CD4-positive, alpha-beta memory T cell (primary cell): ENCODE data around the gene FBLN2. TPM values are rescaled to one million over a fixed set of nuclear protein-coding genes. Genes with fewer than 3 reads are reported as not detected.

ENCODE experiments used
- CTCF ChIA-PET: fragments of 350-600 bp; sonication (Branson Sonifier 250); formaldehyde crosslinking; loops from one replicate; lab custom pipeline; 2021; ENCODE audit warnings: inconsistent platforms; ENCODE audit not compliant: partially characterized antibody; lab: Charles Lee
- POLR2A ChIA-PET: fragments of 350-600 bp; sonication (Branson Sonifier 250); formaldehyde crosslinking; loops from one replicate; lab custom pipeline; 2021; ENCODE audit not compliant: partially characterized antibody; lab: Charles Lee
- DNase-seq, 5 donors: peaks; one replicate each; pipeline versions ENCODE4 v3.0.0 to v3.0.0-alpha.2; 2020 to 2022; ENCODE audit warnings: mixed read lengths in 1 of 5
- H3K27ac ChIP-seq: one replicate; pipeline ENCODE4 v1.7.0; 2013; ENCODE audit warnings: low read depth, low read length
- H3K27me3 ChIP-seq: 2 replicates; pipeline ENCODE4 v1.7.0; 2013; ENCODE audit warnings: mild to moderate bottlenecking, low read length, moderate library complexity; ENCODE audit not compliant: insufficient read depth
- H3K36me3 ChIP-seq: 2 replicates; pipeline ENCODE4 v1.7.0; 2013; ENCODE audit warnings: mild to moderate bottlenecking, low read length, moderate library complexity; ENCODE audit not compliant: insufficient read depth
- H3K4me1 ChIP-seq: 2 replicates; pipeline ENCODE4 v1.7.0; 2013; ENCODE audit warnings: mild to moderate bottlenecking, low read length, moderate library complexity; ENCODE audit not compliant: insufficient read depth
- H3K4me3 ChIP-seq, 2 donors: one replicate each; pipeline ENCODE4 v1.7.0; 2013; ENCODE audit warnings: low read length in 2 of 2, mild to moderate bottlenecking in 1 of 2
- H3K9me3 ChIP-seq, 2 donors: one replicate each; pipeline ENCODE4 v1.7.0; 2013; ENCODE audit warnings: low read length in 2 of 2, control low read depth in 1 of 2; ENCODE audit not compliant: control insufficient read depth in 1 of 2
- H3K27ac Mint-ChIP-seq, 7 donors: one replicate each; pipeline ENCODE4 v1.8.0; 2020 to 2021; ENCODE audit warnings: mixed read lengths in 7 of 7, mild to moderate bottlenecking in 6 of 7, inconsistent platforms in 3 of 7, moderate library complexity in 3 of 7
- H3K27me3 Mint-ChIP-seq, 2 donors: one replicate each; pipeline ENCODE4 v1.8.0; 2020 to 2021; ENCODE audit warnings: mixed read lengths in 2 of 2
- H3K36me3 Mint-ChIP-seq, 2 donors: one replicate each; pipeline ENCODE4 v1.8.0; 2020 to 2021; ENCODE audit warnings: mixed read lengths in 2 of 2, inconsistent platforms in 1 of 2, mild to moderate bottlenecking in 1 of 2
- H3K4me1 Mint-ChIP-seq, 4 donors: one replicate each; pipeline ENCODE4 v1.8.0; 2020 to 2021; ENCODE audit warnings: mixed read lengths in 4 of 4, mild to moderate bottlenecking in 1 of 4
- H3K4me3 Mint-ChIP-seq, 8 donors: one replicate each; pipeline ENCODE4 v1.8.0; 2020 to 2021; ENCODE audit warnings: mixed read lengths in 8 of 8, mild to moderate bottlenecking in 7 of 8, moderate library complexity in 6 of 8, inconsistent platforms in 3 of 8
- H3K9me3 Mint-ChIP-seq, 8 donors: one replicate each; pipeline ENCODE4 v1.8.0; 2020 to 2021; ENCODE audit warnings: mixed read lengths in 8 of 8, mild to moderate bottlenecking in 5 of 8, inconsistent platforms in 3 of 8, moderate library complexity in 1 of 8
- intact Hi-C: fragments of 100-400 bp; cut with micrococcal nuclease; formaldehyde crosslinking; loops from one replicate; pipeline ENCODE4 v1.15.1; 2023
- polyA plus RNA-seq, 2 donors: library from polyadenylated mRNA; unstranded; fragments of 300-500 nt; fragmentation: Illumina TruSeq; gene quantifications; one replicate each; pipeline ENCODE4 v1.2.3, GENCODE V29; 2021
- total RNA-seq, 2 experiments: library from RNA; stranded (reverse); gene quantifications; one replicate each; pipeline ENCODE4 v1.2.3, GENCODE V29; 2021

The FBLN2 gene
- total and polyA plus RNA-seq, 4 experiments from 2014 or later = not detected

- H3K27me3 ChIP-seq = no peaks in the 10 kb centered on the region
- H3K9me3 ChIP-seq = no peaks in the 10 kb centered on the region
- H3K4me1 ChIP-seq = no peaks in the 10 kb centered on the region
- H3K36me3 Mint-ChIP-seq = no peaks in the 10 kb centered on the region
- intact Hi-C loops = no loop called here
- H3K27ac ChIP-seq = no peak overlapping the region
- no peak overlapping the region for H3K27ac Mint-ChIP-seq
- ChIA-PET CTCF (interaction anchor here (1.0 kb wide), 1 partner anchor 76 kb away, joined by 3 read pairs; no protein-coding TSS in a partner anchor), POLR2A (no interaction called here)
- peaks cover 2 to 12% of the 10 kb centered on the region in 2 donors for H3K27me3 Mint-ChIP-seq
- no peak overlapping the region for H3K4me3 Mint-ChIP-seq
- H3K4me1 Mint-ChIP-seq = no peaks in the 10 kb centered on the region
- no peaks in the 10 kb centered on the region for H3K36me3 ChIP-seq
- no peak for DNase-seq
- H3K4me3 ChIP-seq = no peak overlapping the region
- H3K9me3 Mint-ChIP-seq = no peaks in the 10 kb centered on the region
These were observed 25.3 kb downstream of the FBLN2 start for GRCh38 chr3:13574083-13574797.

GRCh38 chr3:13574798-13575451 is 26.0 kb downstream of the FBLN2 start:
- H3K4me1 Mint-ChIP-seq = no peaks in the 10 kb centered on the region

GRCh38 chr3:13575459-13576061 is 26.6 kb downstream of the FBLN2 start:
- no peaks in the 10 kb centered on the region for H3K4me1 Mint-ChIP-seq
- peaks cover 0 to 9% of the 10 kb centered on the region in 2 donors for H3K27me3 Mint-ChIP-seq
- H3K4me3 Mint-ChIP-seq = no peak overlapping the region
- no peaks in the 10 kb centered on the region for H3K9me3 ChIP-seq
- no peak overlapping the region for H3K4me3 ChIP-seq
- intact Hi-C loops = no loop called here
- no peak for DNase-seq
- H3K27ac Mint-ChIP-seq = peak overlapping the region in 1 of 7 donors; percentile 77
- no peaks in the 10 kb centered on the region for H3K4me1 ChIP-seq
- ChIA-PET POLR2A (no interaction called here), CTCF (interaction anchor here (1.0 kb wide), 1 partner anchor 77 kb away, joined by 3 read pairs; no protein-coding TSS in a partner anchor)
- no peak overlapping the region for H3K27ac ChIP-seq
- H3K9me3 Mint-ChIP-seq = no peaks in the 10 kb centered on the region
- H3K27me3 ChIP-seq = no peaks in the 10 kb centered on the region
- H3K36me3 Mint-ChIP-seq = no peaks in the 10 kb centered on the region
- H3K36me3 ChIP-seq = no peaks in the 10 kb centered on the region

More at GRCh38 chr3:13574798-13575451, 26.0 kb downstream of the FBLN2 start:
- no peaks in the 10 kb centered on the region for H3K27me3 ChIP-seq
- H3K4me3 ChIP-seq = no peak overlapping the region
- H3K27ac Mint-ChIP-seq = peak overlapping the region in 1 of 7 donors; percentile 77
- no peak overlapping the region for H3K27ac ChIP-seq
- no peaks in the 10 kb centered on the region for H3K36me3 ChIP-seq
- peaks cover 0 to 9% of the 10 kb centered on the region in 2 donors for H3K27me3 Mint-ChIP-seq
- H3K4me1 ChIP-seq = no peaks in the 10 kb centered on the region
- H3K4me3 Mint-ChIP-seq = no peak overlapping the region
- ChIA-PET POLR2A (no interaction called here), CTCF (interaction anchor here (1.0 kb wide), 1 partner anchor 77 kb away, joined by 3 read pairs; no protein-coding TSS in a partner anchor)
- no peak for DNase-seq
- no peaks in the 10 kb centered on the region for H3K9me3 ChIP-seq
- no peaks in the 10 kb centered on the region for H3K36me3 Mint-ChIP-seq
- intact Hi-C loops = no loop called here
- no peaks in the 10 kb centered on the region for H3K9me3 Mint-ChIP-seq

GRCh38 chr3:13577181-13578121 is 28.5 kb downstream of the FBLN2 start:
- Histone ChIP-seq H3K4me1 (no peaks in the 10 kb centered on the region), H3K36me3 (no peaks in the 10 kb centered on the region), H3K4me3 (no peak overlapping the region), H3K27me3 (no peaks in the 10 kb centered on the region), H3K27ac (no peak overlapping the region), H3K9me3 (no peaks in the 10 kb centered on the region)
- CTCF ChIA-PET = no interaction called here
- no peak overlapping the region for H3K27ac Mint-ChIP-seq
- no peaks in the 10 kb centered on the region for H3K36me3 Mint-ChIP-seq
- H3K4me3 Mint-ChIP-seq = no peak overlapping the region
- H3K4me1 Mint-ChIP-seq = no peaks in the 10 kb centered on the region
- H3K27me3 Mint-ChIP-seq = peaks cover 1 to 6% of the 10 kb centered on the region in 2 donors
- no peak for DNase-seq
- POLR2A ChIA-PET = no interaction called here
- H3K9me3 Mint-ChIP-seq = no peaks in the 10 kb centered on the region
- intact Hi-C loops = no loop called here

- no peaks in the 10 kb centered on the region for H3K36me3 Mint-ChIP-seq
- intact Hi-C loops = no loop called here
- no peak overlapping the region for H3K4me3 ChIP-seq
- H3K36me3 ChIP-seq = no peaks in the 10 kb centered on the region
- H3K27me3 Mint-ChIP-seq = peaks cover 1 to 3% of the 10 kb centered on the region in 2 donors
- ChIA-PET POLR2A (no interaction called here), CTCF (no interaction called here)
- no peak for DNase-seq
- H3K27me3 ChIP-seq = no peaks in the 10 kb centered on the region
- no peaks in the 10 kb centered on the region for H3K4me1 ChIP-seq
- no peaks in the 10 kb centered on the region for H3K9me3 ChIP-seq
- no peaks in the 10 kb centered on the region for H3K9me3 Mint-ChIP-seq
- no peak overlapping the region for H3K27ac ChIP-seq
- H3K4me1 Mint-ChIP-seq = no peaks in the 10 kb centered on the region
- no peak overlapping the region for H3K27ac Mint-ChIP-seq
- H3K4me3 Mint-ChIP-seq = no peak overlapping the region
These were observed 29.3 kb downstream of the FBLN2 start for GRCh38 chr3:13578251-13578650.

GRCh38 chr3:13579063-13579462 is 30.1 kb downstream of the FBLN2 start:
- Mint-ChIP-seq H3K27me3 (peaks cover 1 to 2% of the 10 kb centered on the region in 2 donors), H3K9me3 (no peaks in the 10 kb centered on the region), H3K4me1 (no peaks in the 10 kb centered on the region), H3K4me3 (no peak overlapping the region), H3K27ac (no peak overlapping the region), H3K36me3 (no peaks in the 10 kb centered on the region)
- ChIA-PET POLR2A (no interaction called here), CTCF (no interaction called here)
- Histone ChIP-seq H3K4me3 (no peak overlapping the region), H3K36me3 (no peaks in the 10 kb centered on the region), H3K27me3 (no peaks in the 10 kb centered on the region), H3K27ac (no peak overlapping the region), H3K4me1 (no peaks in the 10 kb centered on the region), H3K9me3 (no peaks in the 10 kb centered on the region)
- intact Hi-C loops = no loop called here
- DNase-seq = no peak
